GM19468 (cell line): ENCODE results near the gene LDB1.

ENCODE experiments used
- ATAC-seq: cut with Tn5 transposase; IDR thresholded peaks from one replicate; pipeline ENCODE4 v1.9.1; 2021; ENCODE audit warnings: mild to moderate bottlenecking, moderate library complexity, moderate number of reproducible peaks; ENCODE audit not compliant: unreplicated experiment; ENCODE audit errors: extremely low read depth

The LDB1 gene

DNA sequence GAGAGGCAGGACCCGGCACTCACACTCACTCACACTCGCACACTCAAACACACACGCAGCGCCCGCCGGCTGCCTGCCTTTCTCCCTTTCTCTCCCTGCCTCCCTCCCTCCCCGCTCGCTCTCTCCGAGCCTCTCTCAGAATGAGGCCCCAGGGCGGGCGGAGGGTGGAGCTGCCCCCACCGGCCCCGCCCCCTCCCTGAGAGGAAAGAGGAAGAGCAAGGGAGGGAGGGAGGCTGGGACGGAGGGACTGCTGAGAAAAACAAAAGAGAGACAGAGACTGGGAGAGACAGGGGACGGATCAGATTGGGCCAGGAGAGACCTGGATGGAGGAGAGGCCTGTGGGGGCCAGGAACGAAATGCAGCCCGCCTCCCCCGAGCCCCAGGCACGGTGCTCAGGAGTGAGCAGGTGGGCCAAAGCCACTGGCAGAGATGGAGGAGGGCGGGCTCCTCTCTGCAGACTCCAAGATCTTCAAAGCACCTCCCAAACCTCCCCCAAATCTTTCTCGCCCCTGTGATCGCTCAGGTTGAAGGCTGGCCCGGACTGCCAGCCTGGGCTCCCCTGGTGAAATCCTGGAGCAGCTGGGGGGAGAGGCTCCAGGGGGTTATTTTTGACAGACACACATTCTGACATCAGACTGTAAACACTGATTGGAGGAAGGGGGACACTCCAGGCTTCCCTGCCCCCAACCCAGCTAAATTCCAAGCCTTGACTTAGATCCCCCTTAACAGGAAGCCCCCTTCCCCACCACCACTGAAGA, 5.1 kb downstream of the LDB1 start:
- ATAC-seq: no peak

DNA sequence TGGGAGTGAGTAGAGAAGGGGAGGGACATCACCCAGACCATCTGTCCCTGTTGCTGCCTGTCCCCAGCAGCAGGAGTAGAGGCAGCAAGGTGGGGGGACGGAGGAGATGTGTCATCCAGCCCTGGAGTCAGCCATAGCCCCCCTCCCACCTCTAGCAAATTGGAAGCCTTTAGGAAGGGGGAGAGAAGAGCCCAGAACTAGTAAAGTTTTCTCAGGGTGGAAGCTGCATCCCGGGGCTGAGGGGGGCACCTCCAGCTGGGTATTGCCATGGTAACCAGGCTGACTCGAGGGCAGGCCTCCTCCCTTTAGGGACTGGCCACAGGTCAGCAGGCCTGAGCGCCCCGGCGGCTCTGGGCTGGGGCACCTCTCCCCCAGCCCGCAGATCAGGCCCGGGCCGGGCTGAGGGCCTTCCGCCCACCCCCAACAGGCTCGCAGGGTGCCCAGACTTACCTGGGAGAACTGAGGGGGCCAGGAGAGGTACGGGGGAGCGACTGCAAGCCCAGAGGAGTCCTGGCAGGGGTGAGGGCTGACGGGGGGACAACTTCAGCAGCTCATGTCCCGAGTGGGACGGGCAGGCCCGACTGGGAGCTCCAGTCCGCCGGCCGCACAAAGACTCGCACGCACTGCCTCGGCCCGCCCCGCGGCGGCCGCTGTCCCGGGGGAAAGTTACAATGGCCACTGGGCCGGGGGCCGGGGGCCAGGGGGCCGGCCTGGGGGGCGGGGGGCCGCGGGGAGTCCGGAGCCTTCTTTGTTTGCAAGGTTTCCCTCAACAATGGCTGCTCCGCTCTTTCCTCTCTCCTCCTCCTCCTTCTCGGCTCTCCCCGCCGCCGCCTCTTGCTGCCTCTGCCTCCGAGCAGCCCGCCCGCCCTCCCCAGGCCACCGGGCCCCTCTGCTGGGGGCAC, 6.0 kb downstream of the LDB1 start:
- no peak for ATAC-seq

DNA sequence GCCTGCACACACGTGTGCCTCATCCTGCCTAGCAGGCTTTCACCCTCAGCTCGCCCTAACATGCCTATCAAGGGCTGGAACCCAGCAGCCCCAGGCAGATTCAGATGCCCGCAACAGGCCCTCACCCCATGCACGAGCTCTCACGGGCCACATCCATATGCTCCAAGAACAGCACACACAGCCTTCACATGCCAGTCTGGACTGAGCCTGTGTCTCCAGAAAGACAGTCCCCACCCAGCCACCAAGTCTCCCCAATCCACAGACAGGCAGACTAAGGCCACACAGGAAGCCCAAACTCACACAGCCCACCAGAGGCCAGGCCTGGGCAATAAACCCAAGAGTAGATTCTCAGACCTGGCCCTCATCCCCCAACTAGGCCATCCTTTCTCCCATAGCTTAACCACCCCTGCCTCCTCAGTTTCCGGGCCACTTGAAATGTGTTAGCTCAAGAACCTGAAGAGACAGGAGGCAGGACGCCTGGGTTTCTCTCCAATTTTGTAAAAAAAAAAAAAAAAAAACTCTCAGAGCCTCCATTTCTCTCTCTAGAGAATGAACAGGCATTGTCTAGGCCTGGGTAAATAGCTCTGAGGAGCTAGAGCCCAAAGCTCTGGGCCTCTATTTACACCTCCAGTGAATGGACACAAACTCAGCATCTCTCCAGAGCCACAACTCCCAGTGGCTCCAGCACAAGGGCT, 6.8 kb downstream of the LDB1 start:
- ATAC-seq: no peak

DNA sequence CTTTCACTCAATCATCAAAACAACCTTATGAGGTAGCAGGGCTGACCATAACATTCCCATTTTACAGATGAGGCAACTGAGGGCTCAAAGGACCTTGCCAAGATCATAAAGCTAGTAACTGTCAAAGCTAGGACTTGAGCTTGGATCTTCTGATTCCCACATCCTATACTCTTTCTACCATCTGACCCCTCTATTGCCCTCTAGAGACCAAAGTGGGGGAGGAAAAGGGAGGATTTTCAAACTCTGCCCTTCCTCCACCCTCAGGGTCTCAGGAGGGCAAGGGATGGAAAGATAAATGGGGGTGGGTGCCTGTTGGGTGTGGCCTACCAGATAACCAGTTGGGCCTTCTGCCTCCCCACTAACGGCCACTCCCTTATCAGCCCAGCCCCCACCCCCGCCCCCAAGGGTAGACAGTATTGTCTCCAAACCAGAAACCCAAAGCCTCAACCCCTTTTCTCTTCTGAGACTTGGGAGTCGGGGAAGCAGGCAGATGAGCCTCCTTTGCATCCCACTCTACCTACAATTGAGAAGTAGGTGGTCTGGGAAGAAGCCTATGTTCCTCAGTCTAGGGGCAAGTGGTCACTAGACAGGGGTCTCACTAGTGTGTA, 7.9 kb downstream of the LDB1 start:
- ATAC-seq: no peak

DNA sequence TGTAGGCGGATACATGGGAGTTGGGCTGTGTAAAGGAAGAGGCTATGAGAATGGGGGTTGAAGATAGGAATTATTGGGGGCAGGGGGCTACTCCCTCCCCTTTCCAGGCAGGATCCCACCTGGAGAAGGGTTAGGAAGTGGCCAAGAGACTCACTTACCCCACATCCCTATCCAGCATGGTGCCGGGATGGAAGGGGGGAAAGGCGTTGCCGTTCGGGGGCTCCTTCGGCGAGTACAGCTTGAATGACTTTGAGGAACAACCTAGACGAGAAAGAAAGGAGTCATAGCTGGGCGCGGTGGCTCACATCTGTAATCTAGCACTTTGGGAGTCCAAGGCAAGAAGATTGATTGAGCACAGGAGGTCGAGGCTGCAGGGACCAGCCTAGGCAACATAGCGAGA, 8.9 kb downstream of the LDB1 start:
- no peak for ATAC-seq

DNA sequence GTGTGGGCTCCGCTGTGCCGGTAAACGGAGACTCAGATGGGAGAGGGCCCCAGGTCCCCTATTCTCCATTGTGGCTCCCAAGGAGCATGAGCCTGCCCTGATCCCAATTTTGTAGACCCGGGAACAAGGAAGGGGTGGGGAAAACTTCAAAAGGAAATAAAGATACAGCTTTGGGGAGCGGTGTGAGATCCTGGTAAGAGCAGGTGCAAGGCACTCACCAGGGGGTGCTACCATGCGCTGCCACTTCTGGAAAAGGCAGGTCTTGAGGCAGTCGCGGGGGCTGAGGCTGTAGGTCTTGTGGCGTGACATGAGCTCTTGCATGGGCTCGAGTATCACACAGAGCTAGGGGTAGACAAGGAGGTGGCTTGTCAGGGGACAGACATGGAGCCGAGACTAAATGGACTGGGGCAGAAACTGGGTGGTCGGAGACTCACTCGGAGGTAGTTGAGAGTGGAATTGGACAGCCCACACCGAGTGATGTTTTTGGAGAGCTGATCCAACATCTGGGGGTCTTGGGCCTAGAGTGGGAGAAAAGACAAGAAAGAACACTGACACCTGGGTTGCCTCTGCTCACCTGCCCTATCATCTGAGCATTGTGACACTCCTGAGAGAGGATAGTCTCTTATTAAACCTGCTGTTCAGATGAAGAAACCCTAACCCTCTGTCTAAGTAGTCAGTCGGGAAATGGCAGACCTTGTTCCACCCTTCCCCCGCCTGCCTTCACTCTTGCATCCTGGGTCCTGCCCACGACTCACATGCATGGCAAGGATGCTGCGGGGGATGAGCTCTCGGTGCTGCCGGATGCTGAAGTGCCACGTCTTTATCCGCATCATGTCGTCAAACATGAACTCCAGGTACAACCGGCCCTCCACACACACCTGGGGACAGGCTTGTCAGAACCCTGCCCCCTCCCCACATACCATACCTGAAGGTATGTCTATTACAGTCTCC, 10.7 kb downstream of the LDB1 start:
- ATAC-seq: no peak

DNA sequence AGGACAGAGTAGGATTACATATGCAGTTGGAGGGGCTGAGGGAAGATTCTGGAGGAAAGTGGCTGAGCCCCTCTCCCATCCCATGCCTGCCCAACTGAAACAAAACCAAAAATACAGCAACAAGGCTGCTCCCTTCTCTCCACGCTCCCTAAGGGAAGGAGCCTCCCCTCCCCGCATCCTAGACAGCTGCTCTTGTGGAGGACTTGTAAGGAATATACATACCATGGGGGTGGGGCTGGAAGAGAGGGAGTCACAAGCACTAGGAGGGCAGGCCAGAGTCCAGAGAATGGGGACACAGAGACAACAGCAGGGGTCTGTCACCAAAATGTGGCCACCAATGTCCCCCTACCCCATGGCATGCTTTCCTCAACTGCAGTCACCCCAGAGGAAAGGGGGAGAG, 13.2 kb downstream of the LDB1 start:
- no peak for ATAC-seq

DNA sequence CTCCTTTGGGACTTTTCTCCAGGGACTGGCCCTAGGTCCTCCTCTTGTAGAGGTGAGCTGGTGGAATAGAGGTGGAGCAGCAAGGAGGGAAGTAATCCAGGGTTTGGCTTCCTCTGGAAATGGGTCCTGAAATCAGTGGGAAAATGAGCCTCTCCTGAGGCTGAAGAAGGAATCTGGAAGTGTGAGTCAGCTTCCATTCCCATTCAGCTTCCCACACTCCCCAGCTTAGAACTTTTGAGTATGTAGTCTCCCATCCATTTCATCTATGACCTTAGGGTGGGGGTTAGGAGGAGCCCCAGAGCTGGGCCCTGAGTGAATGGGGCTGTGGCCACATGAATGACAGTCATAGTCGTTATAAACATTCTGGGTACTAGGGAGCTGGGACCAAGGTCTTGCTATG, 17.7 kb downstream of the LDB1 start:
- no peak for ATAC-seq

DNA sequence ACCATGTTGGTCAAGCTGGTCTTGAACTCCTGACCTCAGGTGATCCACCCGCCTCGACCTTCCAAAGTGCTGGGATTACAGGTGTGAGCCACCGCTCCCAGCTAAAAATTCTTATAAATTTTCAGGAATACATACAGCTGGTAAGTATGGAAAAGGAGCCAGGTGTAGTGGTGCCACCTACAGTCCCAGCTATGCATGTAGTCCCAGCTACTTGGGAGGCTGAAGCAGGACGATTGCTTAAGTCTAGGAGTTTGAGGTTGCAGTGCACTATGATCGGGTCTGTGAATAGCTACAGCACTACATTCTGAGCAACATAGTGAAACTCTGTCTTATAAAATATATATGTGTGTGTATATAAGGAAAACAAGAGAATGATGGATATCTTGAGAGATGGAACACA, 19.0 kb downstream of the LDB1 start:
- ATAC-seq: no peak

DNA sequence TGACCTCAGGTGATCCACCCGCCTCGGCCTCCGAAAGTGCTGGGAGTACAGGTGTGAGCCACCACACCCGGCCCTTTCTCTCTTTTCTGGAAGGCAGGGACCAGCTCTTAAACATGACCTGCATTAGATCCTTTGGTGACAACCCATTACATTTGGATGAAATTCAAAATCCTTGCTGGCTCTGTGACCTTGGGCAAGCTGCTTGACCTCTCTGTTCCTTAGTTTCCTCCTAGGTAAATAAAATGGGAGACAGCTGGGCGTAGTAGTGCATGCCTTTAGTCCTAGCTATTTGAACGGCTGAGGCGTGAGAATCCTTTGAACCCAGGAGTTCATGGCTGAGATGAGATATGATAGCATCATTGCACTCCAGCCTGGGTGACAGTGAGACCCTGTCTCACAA, 23.7 kb downstream of the LDB1 start:
- no peak for ATAC-seq

DNA sequence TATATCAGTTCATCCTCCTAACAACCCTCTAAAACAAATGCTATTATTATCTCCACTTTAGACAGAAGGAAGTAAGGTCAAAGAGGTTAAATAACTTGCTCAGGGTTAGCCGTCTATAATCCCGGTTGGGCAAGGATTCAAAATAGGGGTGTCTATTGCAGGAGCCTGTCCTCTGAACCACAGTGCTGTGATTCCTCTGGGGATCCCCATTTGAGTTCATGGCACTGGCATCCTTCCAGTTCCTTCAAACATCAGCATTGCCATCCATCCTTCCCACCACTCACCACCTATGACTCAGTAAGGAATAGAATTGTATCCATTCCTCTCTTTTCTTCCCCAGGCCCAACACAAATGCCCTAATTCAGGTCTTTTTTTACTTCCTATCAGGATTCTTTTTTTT, 29.4 kb downstream of the LDB1 start:
- no peak for ATAC-seq

DNA sequence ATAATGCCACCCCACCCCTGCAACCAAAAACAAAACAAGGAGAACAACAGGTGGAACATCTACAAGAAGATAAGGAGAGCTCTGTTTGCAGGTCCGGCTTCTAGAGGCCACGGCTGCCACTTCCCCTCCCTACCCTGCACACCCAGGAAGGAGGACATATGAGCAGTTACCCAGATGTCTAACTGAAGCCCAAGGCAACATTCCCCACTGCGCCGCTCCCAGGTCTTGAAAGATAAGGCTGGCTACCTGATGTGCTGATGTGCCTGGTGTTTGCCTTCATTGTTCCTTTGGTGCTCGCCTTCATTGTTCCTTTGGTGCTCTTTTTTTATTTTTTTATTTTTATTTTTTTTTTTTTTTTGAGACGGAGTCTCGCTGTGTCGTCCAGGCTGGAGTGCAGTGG, 34.0 kb downstream of the LDB1 start:
- ATAC-seq: no peak

DNA sequence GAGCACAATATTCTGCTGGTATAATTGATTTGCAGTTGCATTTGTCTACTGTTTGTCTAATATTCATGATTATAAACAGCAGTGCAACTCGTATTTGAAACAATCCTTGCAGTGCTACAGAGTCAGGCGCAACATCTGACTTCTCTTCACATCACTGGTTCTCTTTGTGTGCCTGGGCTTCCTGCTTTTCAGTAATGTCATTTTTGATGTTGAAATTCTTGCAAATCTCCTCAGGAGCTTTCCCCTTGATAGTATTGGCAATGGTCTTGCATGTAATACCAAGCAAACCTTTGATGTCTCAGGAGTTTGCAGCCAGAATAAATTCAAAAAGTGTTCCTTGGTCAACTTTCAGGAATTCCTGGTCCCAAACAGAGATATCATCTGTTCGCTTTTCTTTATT, 34.8 kb downstream of the LDB1 start:
- no peak for ATAC-seq

DNA sequence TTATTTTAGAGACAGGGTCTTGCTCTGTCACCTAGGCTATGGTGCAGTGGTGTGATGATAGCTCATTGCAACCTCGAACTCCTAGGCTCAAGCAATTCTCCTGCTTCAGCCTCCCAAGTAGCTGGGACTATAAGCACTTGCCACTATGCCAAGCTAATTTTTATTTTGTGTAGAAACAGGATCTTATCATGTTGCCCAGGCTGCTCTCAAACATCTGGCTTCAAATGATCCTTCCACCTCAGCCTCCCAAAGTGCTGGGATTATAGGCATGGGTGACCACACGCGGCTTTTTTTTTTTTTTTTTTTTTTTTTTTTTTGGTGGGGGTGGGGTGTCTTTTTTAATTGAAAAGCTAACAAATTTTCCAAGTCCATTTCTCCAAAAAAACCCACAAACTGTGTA, 36.6 kb downstream of the LDB1 start:
- no peak for ATAC-seq

DNA sequence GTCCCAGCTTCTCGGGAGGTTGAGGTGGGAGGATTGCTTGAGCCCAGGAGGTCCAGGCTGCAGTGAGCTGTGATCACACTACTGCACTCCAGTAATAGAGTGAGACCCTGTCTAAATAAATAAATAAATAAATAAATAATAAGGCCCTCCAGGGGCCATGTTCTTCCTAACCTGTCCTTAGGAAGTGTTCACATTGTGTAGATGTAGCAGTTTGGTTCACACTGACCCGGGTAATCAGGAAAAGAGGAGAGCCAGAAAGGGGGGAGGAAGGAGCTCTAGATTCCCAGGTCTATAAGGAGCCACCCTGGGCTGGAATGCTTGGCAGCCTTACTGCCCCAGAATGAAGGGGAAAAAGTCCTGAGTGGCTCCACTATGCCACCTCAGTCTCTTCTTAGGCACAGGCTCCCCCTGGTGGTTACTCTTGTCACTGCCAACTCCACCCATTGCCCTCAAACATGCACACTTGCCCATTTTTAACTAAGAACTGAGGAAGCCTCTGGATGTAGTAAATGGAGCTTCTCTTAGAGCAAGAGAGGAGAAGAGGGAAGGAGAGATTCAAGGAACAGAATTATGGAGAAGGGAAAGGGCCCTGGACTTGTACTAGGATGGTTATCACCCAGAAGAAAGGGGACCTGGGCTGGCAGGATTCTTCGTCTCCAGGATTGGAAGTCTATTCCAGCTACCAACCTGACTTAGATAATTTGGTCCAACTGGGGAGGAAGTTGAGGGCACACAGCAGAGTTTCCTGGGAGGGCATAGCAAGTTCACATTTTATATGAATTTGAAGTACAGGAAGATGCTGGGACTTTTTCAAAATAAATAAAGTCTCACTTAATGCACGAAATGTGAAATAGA, 47.3 kb downstream of the LDB1 start:
- no peak for ATAC-seq

DNA sequence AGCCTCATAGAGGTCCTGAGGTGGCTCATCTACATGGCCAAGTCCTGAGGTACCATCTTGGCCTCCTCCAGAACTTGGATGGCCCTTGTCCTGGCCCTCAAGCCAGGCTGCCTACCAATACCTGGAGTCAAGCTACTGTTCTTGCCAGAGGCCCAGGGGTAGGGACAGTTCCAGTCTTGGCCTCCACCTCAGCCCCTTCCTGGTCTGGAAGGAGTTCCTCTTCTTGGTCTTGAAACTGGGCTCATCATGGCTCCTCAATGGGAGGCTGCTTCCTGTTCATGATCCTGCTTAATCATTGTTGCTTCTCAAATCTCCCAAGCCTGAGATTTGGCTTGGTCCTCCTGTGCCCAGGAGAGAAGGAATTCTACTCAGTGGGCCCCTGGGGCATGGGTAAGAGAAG, 51.1 kb downstream of the LDB1 start:
- ATAC-seq: no peak

DNA sequence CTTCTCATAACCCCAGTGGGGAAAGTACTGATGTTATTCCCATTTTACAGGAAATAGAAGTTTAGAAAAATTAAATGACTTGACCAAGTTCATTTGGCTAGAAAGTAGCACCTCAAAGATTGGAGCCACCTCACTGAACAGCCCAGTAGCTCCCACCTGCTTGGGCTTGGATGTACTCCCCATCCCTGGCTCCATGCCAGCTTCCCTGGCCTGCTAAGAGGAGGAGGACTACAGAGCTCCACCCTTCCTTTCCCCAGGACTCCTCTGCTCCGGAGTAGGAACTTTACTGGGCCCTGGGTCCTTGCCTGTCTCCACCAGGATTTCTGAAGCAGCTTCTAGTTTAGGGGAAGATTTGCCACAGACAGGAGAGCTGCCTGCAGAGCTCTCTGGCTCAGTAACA, 52.0 kb downstream of the LDB1 start:
- no peak for ATAC-seq

DNA sequence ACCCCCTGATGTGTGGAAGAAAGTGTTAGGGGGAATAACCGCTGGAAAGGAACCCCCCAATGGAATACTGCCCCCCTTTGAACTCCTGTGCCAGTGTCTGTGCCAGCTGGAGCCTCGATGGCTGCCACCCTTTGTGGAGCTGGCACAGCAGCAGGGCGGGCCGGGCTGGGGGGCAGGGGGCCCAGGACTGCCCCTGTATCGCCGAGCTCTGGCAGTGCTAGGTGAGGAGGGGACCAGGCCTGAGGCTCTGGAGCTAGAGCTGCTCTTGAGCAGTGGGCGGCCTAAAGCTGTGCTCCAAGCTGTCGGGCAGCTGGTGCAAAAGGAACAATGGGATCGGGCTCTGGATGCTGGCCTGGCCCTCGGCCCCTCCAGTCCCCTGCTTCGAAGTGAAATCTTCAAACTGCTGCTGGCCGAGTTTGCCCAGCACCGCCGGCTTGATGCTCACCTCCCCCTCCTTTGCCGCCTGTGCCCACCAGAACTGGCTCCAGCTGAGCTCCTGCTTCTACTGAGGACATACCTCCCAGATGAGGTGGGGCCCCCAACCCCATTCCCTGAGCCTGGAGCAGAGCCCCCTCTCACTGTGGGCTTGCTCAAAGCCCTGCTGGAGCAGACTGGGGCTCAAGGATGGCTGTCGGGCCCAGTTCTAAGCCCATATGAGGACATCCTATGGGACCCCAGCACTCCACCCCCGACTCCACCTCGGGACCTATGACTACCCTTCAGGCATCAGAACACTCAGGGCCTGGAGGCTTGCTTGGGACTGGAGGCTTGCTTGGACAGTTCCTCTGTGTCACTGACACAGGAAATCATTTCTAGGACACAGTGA, 52.9 kb downstream of the LDB1 start:
- no peak for ATAC-seq
